Endodermal cell (in vitro differentiated cells): ENCODE results near the gene PCDHA9. TPM values are rescaled to one million over a fixed set of nuclear protein-coding genes. Genes with fewer than 3 reads are reported as not detected.
"Not testable (repeated sequence)": the region's sequence is repeated elsewhere in the genome, so short reads cannot be mapped to it uniquely, and the experiment has no call there.

ENCODE experiments used
- DNase-seq: peaks from one replicate; pipeline ENCODE4 v3.0.0-alpha.2; 2017
- H3K27ac ChIP-seq: 2 replicates; pipeline ENCODE4 v1.5.1; 2013; ENCODE audit warnings: mild to moderate bottlenecking, low read depth, low read length, moderate library complexity
- H3K27me3 ChIP-seq: 2 replicates; pipeline ENCODE4 v1.6.1; 2013; ENCODE audit warnings: mild to moderate bottlenecking, low read length, moderate library complexity; ENCODE audit not compliant: insufficient read depth, control insufficient read depth, poor library complexity, severe bottlenecking
- H3K36me3 ChIP-seq: 2 replicates; pipeline ENCODE4 v1.7.0; 2013; ENCODE audit warnings: mild to moderate bottlenecking, low read length, moderate library complexity; ENCODE audit not compliant: control insufficient read depth, insufficient read depth
- H3K4me1 ChIP-seq: one replicate; pipeline ENCODE4 v1.7.0; 2013; ENCODE audit warnings: low read length; ENCODE audit not compliant: control insufficient read depth, insufficient read depth
- H3K4me3 ChIP-seq: 2 replicates; pipeline ENCODE4 v1.5.1; 2013; ENCODE audit warnings: mild to moderate bottlenecking, low read length, moderate library complexity
- H3K9ac ChIP-seq: 2 replicates; pipeline ENCODE4 v1.6.1; 2013; ENCODE audit warnings: mild to moderate bottlenecking, low read length, moderate library complexity; ENCODE audit not compliant: poor library complexity, severe bottlenecking; ENCODE audit errors: extremely low read depth
- H3K9me3 ChIP-seq: 2 replicates; pipeline ENCODE4 v1.6.1; 2013; ENCODE audit warnings: mild to moderate bottlenecking, low read length, moderate library complexity; ENCODE audit not compliant: control insufficient read depth
- H3K27ac Mint-ChIP-seq: 2 replicates; pipeline ENCODE4 v1.8.0; 2020; ENCODE audit warnings: mixed read lengths
- H3K27me3 Mint-ChIP-seq: 2 replicates; pipeline ENCODE4 v1.8.0; 2021; ENCODE audit warnings: mild to moderate bottlenecking, mixed read lengths; ENCODE audit not compliant: insufficient read depth
- H3K36me3 Mint-ChIP-seq: 2 replicates; pipeline ENCODE4 v1.8.0; 2020; ENCODE audit warnings: low read depth, mixed read lengths
- H3K4me1 Mint-ChIP-seq: 2 replicates; pipeline ENCODE4 v1.8.0; 2020; ENCODE audit warnings: mixed read lengths
- H3K4me3 Mint-ChIP-seq: 2 replicates; pipeline ENCODE4 v1.8.0; 2020; ENCODE audit warnings: mild to moderate bottlenecking, moderate library complexity, mixed read lengths
- H3K9me3 Mint-ChIP-seq: 2 replicates; pipeline ENCODE4 v1.8.0; 2020; ENCODE audit warnings: mild to moderate bottlenecking, mixed read lengths
- CTCF ChIP-seq: fragments of 200-600 bp; sonication (generic); conservative IDR thresholded peaks from 2 replicates; pipeline ENCODE4 v1.5.0; 2021; ENCODE audit warnings: antibody characterized with exemption, mild to moderate bottlenecking
- WGBS, 2 experiments: methylation state at CpG; one replicate each; pipeline versions ENCODE4 v1.1.5 to v1.1.7; 2013; ENCODE audit warnings: missing lambda C conversion rate in 2 of 2, mixed read lengths in 1 of 2; ENCODE audit not compliant: insufficient coverage in 1 of 2, insufficient read length in 1 of 2; 5-methylcytosine and 5-hydroxymethylcytosine counted together
- long read RNA-seq, 4 experiments: library from polyadenylated mRNA in 2 of 4; library from RNA in 1 of 4; library from capped mRNA in 1 of 4; stranded (forward) in 3 of 4; unstranded in 1 of 4; transcript quantifications; one replicate each; pipeline ENCODE4 v2.0.0, GENCODE V29; 2020 to 2021; ENCODE audit warnings: inconsistent platforms in 1 of 4
- polyA plus RNA-seq, 2 experiments: library from polyadenylated mRNA; stranded (reverse); fragments of 50-300 nt; gene quantifications; one replicate each; pipeline ENCODE4 v1.2.3, GENCODE V29; 2013
- total RNA-seq, 2 donors: library from RNA; stranded (reverse); fragmentation: NEBNext Ultra II Directional in 1 of 2; extraction: Animal tissue kit (Norgen Biotek cat#: 25700) in 1 of 2; gene quantifications; 2 replicates in 1 of 2; 3 replicates in 1 of 2; pipeline ENCODE4 v1.2.1, GENCODE V29; 2021

PCDHA9 gene
- total RNA-seq = 1 to 10 TPM in 1 of 2 donors, under 1 TPM in 1; 0.60 to 2.6 TPM
- 0.36 TPM for polyA plus RNA-seq (2013, experiment 1 of 2)
- 0.29 TPM for polyA plus RNA-seq (2013, experiment 2 of 2)
- long read RNA-seq, experiment 1 = 0 reads
- long read RNA-seq, experiment 2, full-length matches to known transcripts = 1 of 1 reads
- long read RNA-seq, experiment 2, partial matches to known transcripts = 0 of 1 reads
- long read RNA-seq, experiment 2, other reads (novel, unspliced or antisense) = 0 of 1 reads
- long read RNA-seq, experiment 3, full-length matches to known transcripts = 2 of 2 reads
- long read RNA-seq, experiment 3, partial matches to known transcripts = 0 of 2 reads
- long read RNA-seq, experiment 3, other reads (novel, unspliced or antisense) = 0 of 2 reads
- long read RNA-seq, experiment 4 = 0 reads

- not testable (repeated sequence) for H3K27me3 Mint-ChIP-seq, H3K4me3 ChIP-seq, H3K4me1 Mint-ChIP-seq, H3K36me3 ChIP-seq, H3K9me3 Mint-ChIP-seq, H3K9ac ChIP-seq, H3K27ac ChIP-seq, H3K36me3 Mint-ChIP-seq, H3K9me3 ChIP-seq, H3K27me3 ChIP-seq, H3K4me1 ChIP-seq
- DNase-seq = peak; percentile 52
- TF ChIP-seq CTCF = peak; percentile 63
- Mint-ChIP-seq H3K27ac (peak within 1 kb of the TSS; percentile 79), H3K4me3 (peak within 1 kb of the TSS; percentile 76)
- WGBS, 2 experiments = 91 to 93% methylated on average over 15 to 36 of the region's 48 CpGs
Measured at GRCh38 chr5:140848139-140849102, at the start of gene PCDHA9. Gene PCDHA9, plus strand, starts transcription at chr5:140848382. Its CDS starts 114 bp downstream, at chr5:140848496.

GRCh38 chr5:140800816-140801493 is 47.2 kb upstream of the PCDHA9 start, which contains the start of gene PCDHA3:
Gene PCDHA3, plus strand, starts transcription at chr5:140801057.
- no peaks in the 10 kb centered on the region for H3K27me3 Mint-ChIP-seq
- H3K9me3 Mint-ChIP-seq = peaks cover 9% of the 10 kb centered on the region
- H3K4me1 Mint-ChIP-seq = no peaks in the 10 kb centered on the region
- H3K4me3 ChIP-seq = no peak within 1 kb of the TSS
- H3K9ac ChIP-seq = no peak within 1 kb of the TSS
- no peak for DNase-seq
- H3K4me1 ChIP-seq = no peaks in the 10 kb centered on the region
- H3K27ac ChIP-seq = no peak within 1 kb of the TSS
- WGBS, 2 experiments = 94% methylated on average over 16 to 29 of the region's 29 CpGs
- peak within 1 kb of the TSS; percentile 69 for H3K4me3 Mint-ChIP-seq
- TF ChIP-seq CTCF = peak; percentile 67
- H3K9me3 ChIP-seq = peaks cover 8% of the 10 kb centered on the region
- H3K36me3 ChIP-seq = no peaks in the 10 kb centered on the region
- no peaks in the 10 kb centered on the region for H3K27me3 ChIP-seq
- H3K27ac Mint-ChIP-seq = peak within 1 kb of the TSS; percentile 66
- H3K36me3 Mint-ChIP-seq = peaks cover 30% of the 10 kb centered on the region

GRCh38 chr5:140801494-140801841 is 46.7 kb upstream of the PCDHA9 start:
- H3K4me1 ChIP-seq = no peaks in the 10 kb centered on the region
- no peaks in the 10 kb centered on the region for H3K36me3 ChIP-seq
- Mint-ChIP-seq H3K36me3 (peaks cover 30% of the 10 kb centered on the region), H3K4me3 (peak overlapping the region; percentile 69), H3K4me1 (no peaks in the 10 kb centered on the region), H3K27ac (peak overlapping the region; percentile 66), H3K27me3 (no peaks in the 10 kb centered on the region), H3K9me3 (peaks cover 9% of the 10 kb centered on the region)
- no peak overlapping the region for H3K4me3 ChIP-seq
- peak; percentile 61 for TF ChIP-seq CTCF
- 95 to 96% methylated on average over 14 to 16 of the region's 16 CpGs for WGBS, 2 experiments
- H3K27ac ChIP-seq = no peak overlapping the region
- peak; percentile 26 for DNase-seq
- H3K27me3 ChIP-seq = no peaks in the 10 kb centered on the region
- peaks cover 8% of the 10 kb centered on the region for H3K9me3 ChIP-seq
- no peak overlapping the region for H3K9ac ChIP-seq

- DNase-seq, H3K9ac ChIP-seq, H3K27ac ChIP-seq, H3K9me3 ChIP-seq, H3K4me1 ChIP-seq, H3K4me1 Mint-ChIP-seq, H3K9me3 Mint-ChIP-seq, H3K4me3 Mint-ChIP-seq, H3K4me3 ChIP-seq, H3K27ac Mint-ChIP-seq, H3K27me3 Mint-ChIP-seq, H3K36me3 ChIP-seq, H3K27me3 ChIP-seq: not testable (repeated sequence)
- 95 to 97% methylated on average over 35 to 45 of the region's 45 CpGs for WGBS, 2 experiments
- peaks cover 27% of the 10 kb centered on the region for H3K36me3 Mint-ChIP-seq
Measured at GRCh38 chr5:140802381-140802780, 45.8 kb upstream of the PCDHA9 start.
